ENCODE results near the gene STAC3. TPM values are rescaled to one million over a fixed set of nuclear protein-coding genes. Genes with fewer than 3 reads are reported as not detected.

Gene STAC3
- polyA plus RNA-seq, 1 donor: 4.0 TPM

GRCh38 chr12:57240926-57241401 is 10.0 kb downstream of the STAC3 start:
- H3K36me3 ChIP-seq (ENCODE audit: control insufficient read depth, insufficient read depth, low read length): no peaks in the 10 kb centered on the region
- H3K9me3 ChIP-seq (ENCODE audit: control insufficient read depth, low read depth, low read length): peaks cover 16% of the 10 kb centered on the region
- peak overlapping the region; percentile 42 for H3K4me3 ChIP-seq (ENCODE audit: low read length)
- peaks cover 54% of the 10 kb centered on the region for H3K4me1 ChIP-seq (ENCODE audit: control insufficient read depth, insufficient read depth, low read length)
- WGBS (ENCODE audit: insufficient coverage, low lambda C conversion rate): no CpG with 5 or more reads among the region's 19 CpGs
- H3K27me3 ChIP-seq (ENCODE audit: control insufficient read depth, insufficient read depth, low read length): peaks cover 85% of the 10 kb centered on the region
- H3K27ac ChIP-seq (ENCODE audit: low read length): no peak overlapping the region
- no peak for DNase-seq

DNA sequence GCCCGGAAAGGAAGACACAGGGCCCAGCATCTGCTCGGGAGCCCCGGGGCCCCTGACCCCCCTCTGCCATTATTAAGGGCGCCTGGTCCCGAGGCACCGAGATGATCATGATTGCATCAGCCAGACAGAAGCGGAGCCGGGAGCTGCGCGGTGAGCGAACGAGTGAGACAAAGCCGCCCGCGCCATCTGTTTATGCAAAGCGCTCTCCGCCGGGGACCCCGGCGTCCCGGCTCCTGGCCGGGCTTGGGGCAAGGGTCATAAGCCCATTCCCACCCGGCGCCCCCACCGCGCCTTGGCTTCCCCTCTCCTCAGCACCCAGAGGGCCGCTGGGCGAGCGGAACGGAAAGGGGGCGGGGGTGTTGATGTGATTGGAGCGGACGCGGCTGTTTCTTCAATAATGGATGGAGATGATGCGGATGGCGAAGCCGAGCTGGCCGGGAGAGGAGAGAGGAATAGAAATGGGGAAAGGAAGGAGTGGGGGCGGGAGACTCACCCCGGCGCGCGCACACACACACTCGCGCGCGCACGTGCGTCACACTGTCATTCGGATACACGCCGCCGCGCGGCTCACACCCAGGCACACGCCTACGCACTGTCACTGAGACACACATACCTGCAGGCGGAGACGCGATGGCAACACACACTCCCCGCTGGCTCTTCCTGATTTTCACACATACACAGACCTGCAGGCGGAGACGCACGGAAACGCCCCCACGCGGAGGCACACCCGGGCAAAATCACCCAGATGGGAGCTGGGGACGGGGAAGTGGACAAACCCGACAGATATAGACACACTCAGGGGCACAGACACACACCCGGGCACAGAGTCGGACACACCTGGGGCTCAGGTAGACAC is 10.7 kb downstream of the STAC3 start:
- H3K27ac ChIP-seq (ENCODE audit: low read length): no peak overlapping the region
- peak; percentile 43 to 56 for DNase-seq

DNA sequence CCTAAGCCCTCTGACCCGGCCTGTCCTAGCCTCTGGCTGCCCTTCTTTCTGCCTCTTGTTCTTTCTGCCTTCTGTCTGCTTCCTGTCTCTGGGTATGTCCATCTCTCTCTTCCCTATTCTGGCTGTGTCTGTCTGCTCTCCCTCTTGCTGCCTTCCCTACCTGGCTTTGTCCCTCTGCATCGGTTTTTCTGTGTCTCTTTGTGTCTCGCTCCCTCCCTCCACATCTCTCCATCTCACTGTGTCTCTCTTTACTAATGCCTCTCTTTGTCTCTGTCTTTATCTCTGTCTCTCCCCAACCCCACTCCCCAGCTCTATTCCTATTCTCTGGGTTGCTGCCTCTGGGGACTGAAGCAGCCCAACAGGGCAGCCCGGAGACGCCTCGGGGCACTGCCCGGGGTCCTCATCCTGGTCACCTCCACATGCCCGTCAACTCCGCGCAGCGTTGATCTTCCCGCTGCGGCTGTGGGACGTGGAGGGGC is 11.4 kb downstream of the STAC3 start:
- Histone ChIP-seq H3K4me3 (ENCODE audit: low read length) (peak overlapping the region; percentile 42), H3K27ac (ENCODE audit: low read length) (no peak overlapping the region), H3K9me3 (ENCODE audit: control insufficient read depth, low read depth, low read length) (peaks cover 16% of the 10 kb centered on the region), H3K36me3 (ENCODE audit: control insufficient read depth, insufficient read depth, low read length) (no peaks in the 10 kb centered on the region), H3K27me3 (ENCODE audit: control insufficient read depth, insufficient read depth, low read length) (peaks cover 94% of the 10 kb centered on the region), H3K4me1 (ENCODE audit: control insufficient read depth, insufficient read depth, low read length) (peaks cover 54% of the 10 kb centered on the region)
- no peak for DNase-seq
- 0% methylated on average over 2 of the region's 14 CpGs for WGBS (ENCODE audit: insufficient coverage, low lambda C conversion rate)

More for the DNA sequence above, 10.7 kb downstream of the STAC3 start:
- H3K4me1 ChIP-seq (ENCODE audit: control insufficient read depth, insufficient read depth, low read length): peaks cover 54% of the 10 kb centered on the region
- H3K36me3 ChIP-seq (ENCODE audit: control insufficient read depth, insufficient read depth, low read length): no peaks in the 10 kb centered on the region
- H3K4me3 ChIP-seq (ENCODE audit: low read length): peak overlapping the region; percentile 42
- peaks cover 91% of the 10 kb centered on the region for H3K27me3 ChIP-seq (ENCODE audit: control insufficient read depth, insufficient read depth, low read length)
- no CpG with 5 or more reads among the region's 72 CpGs for WGBS (ENCODE audit: insufficient coverage, low lambda C conversion rate)
- peaks cover 16% of the 10 kb centered on the region for H3K9me3 ChIP-seq (ENCODE audit: control insufficient read depth, low read depth, low read length)

GRCh38 chr12:57238854-57239554 is 12.0 kb downstream of the STAC3 start:
- peak overlapping the region; percentile 30 for H3K4me3 ChIP-seq (ENCODE audit: low read length)
- peaks cover 16% of the 10 kb centered on the region for H3K9me3 ChIP-seq (ENCODE audit: control insufficient read depth, low read depth, low read length)
- DNase-seq: peak; percentile 78 to 80
- H3K27me3 ChIP-seq (ENCODE audit: control insufficient read depth, insufficient read depth, low read length): peaks cover 89% of the 10 kb centered on the region
- peaks cover 54% of the 10 kb centered on the region for H3K4me1 ChIP-seq (ENCODE audit: control insufficient read depth, insufficient read depth, low read length)
- H3K27ac ChIP-seq (ENCODE audit: low read length): no peak overlapping the region
- H3K36me3 ChIP-seq (ENCODE audit: control insufficient read depth, insufficient read depth, low read length): peaks cover 3% of the 10 kb centered on the region
- no CpG with 5 or more reads among the region's 47 CpGs for WGBS (ENCODE audit: insufficient coverage, low lambda C conversion rate)

GRCh38 chr12:57237932-57238853 is 12.8 kb downstream of the STAC3 start:
- peaks cover 81% of the 10 kb centered on the region for H3K27me3 ChIP-seq (ENCODE audit: control insufficient read depth, insufficient read depth, low read length)

GRCh38 chr12:57237596-57237931 is 13.4 kb downstream of the STAC3 start:
- peaks cover 39% of the 10 kb centered on the region for H3K4me1 ChIP-seq (ENCODE audit: control insufficient read depth, insufficient read depth, low read length)
- no CpG with 5 or more reads among the region's 5 CpGs for WGBS (ENCODE audit: insufficient coverage, low lambda C conversion rate)
- H3K27me3 ChIP-seq (ENCODE audit: control insufficient read depth, insufficient read depth, low read length): peaks cover 75% of the 10 kb centered on the region
- no peak overlapping the region for H3K27ac ChIP-seq (ENCODE audit: low read length)
- DNase-seq: no peak
- peaks cover 17% of the 10 kb centered on the region for H3K36me3 ChIP-seq (ENCODE audit: control insufficient read depth, insufficient read depth, low read length)
- H3K9me3 ChIP-seq (ENCODE audit: control insufficient read depth, low read depth, low read length): peaks cover 13% of the 10 kb centered on the region
- H3K4me3 ChIP-seq (ENCODE audit: low read length): no peak overlapping the region

More at GRCh38 chr12:57237932-57238853, 12.8 kb downstream of the STAC3 start:
- Histone ChIP-seq H3K36me3 (ENCODE audit: control insufficient read depth, insufficient read depth, low read length) (peaks cover 11% of the 10 kb centered on the region), H3K4me1 (ENCODE audit: control insufficient read depth, insufficient read depth, low read length) (peaks cover 46% of the 10 kb centered on the region), H3K27ac (ENCODE audit: low read length) (no peak overlapping the region), H3K9me3 (ENCODE audit: control insufficient read depth, low read depth, low read length) (peaks cover 13% of the 10 kb centered on the region), H3K4me3 (ENCODE audit: low read length) (peak overlapping the region; percentile 30)
- no peak for DNase-seq
- no CpG with 5 or more reads among the region's 63 CpGs for WGBS (ENCODE audit: insufficient coverage, low lambda C conversion rate)

- no peak for DNase-seq
- WGBS (ENCODE audit: insufficient coverage, low lambda C conversion rate): no CpG with 5 or more reads among the region's 9 CpGs
Observed at GRCh38 chr12:57236925-57237595, 13.9 kb downstream of the STAC3 start.

GRCh38 chr12:57236201-57236924 is 14.6 kb downstream of the STAC3 start:
- DNase-seq: no peak
- peaks cover 29% of the 10 kb centered on the region for H3K36me3 ChIP-seq (ENCODE audit: control insufficient read depth, insufficient read depth, low read length)
- no CpG with 5 or more reads among the region's 40 CpGs for WGBS (ENCODE audit: insufficient coverage, low lambda C conversion rate)
- peaks cover 13% of the 10 kb centered on the region for H3K9me3 ChIP-seq (ENCODE audit: control insufficient read depth, low read depth, low read length)
- no peak overlapping the region for H3K27ac ChIP-seq (ENCODE audit: low read length)
- H3K4me1 ChIP-seq (ENCODE audit: control insufficient read depth, insufficient read depth, low read length): peaks cover 30% of the 10 kb centered on the region
- peaks cover 63% of the 10 kb centered on the region for H3K27me3 ChIP-seq (ENCODE audit: control insufficient read depth, insufficient read depth, low read length)
- H3K4me3 ChIP-seq (ENCODE audit: low read length): no peak overlapping the region

More at GRCh38 chr12:57236925-57237595, 13.9 kb downstream of the STAC3 start:
- Histone ChIP-seq H3K4me1 (ENCODE audit: control insufficient read depth, insufficient read depth, low read length) (peaks cover 37% of the 10 kb centered on the region), H3K4me3 (ENCODE audit: low read length) (no peak overlapping the region), H3K36me3 (ENCODE audit: control insufficient read depth, insufficient read depth, low read length) (peaks cover 22% of the 10 kb centered on the region), H3K27ac (ENCODE audit: low read length) (no peak overlapping the region), H3K27me3 (ENCODE audit: control insufficient read depth, insufficient read depth, low read length) (peaks cover 70% of the 10 kb centered on the region), H3K9me3 (ENCODE audit: control insufficient read depth, low read depth, low read length) (peaks cover 13% of the 10 kb centered on the region)

- Histone ChIP-seq H3K9me3 (ENCODE audit: control insufficient read depth, low read depth, low read length) (peaks cover 13% of the 10 kb centered on the region), H3K36me3 (ENCODE audit: control insufficient read depth, insufficient read depth, low read length) (peaks cover 33% of the 10 kb centered on the region), H3K27ac (ENCODE audit: low read length) (no peak overlapping the region), H3K27me3 (ENCODE audit: control insufficient read depth, insufficient read depth, low read length) (peaks cover 57% of the 10 kb centered on the region), H3K4me3 (ENCODE audit: low read length) (no peak overlapping the region), H3K4me1 (ENCODE audit: control insufficient read depth, insufficient read depth, low read length) (peaks cover 25% of the 10 kb centered on the region)
- DNase-seq: no peak
- WGBS (ENCODE audit: insufficient coverage, low lambda C conversion rate): no CpG with 5 or more reads among the region's 8 CpGs
Observed at GRCh38 chr12:57235728-57236131, 15.3 kb downstream of the STAC3 start.

All from large intestine (tissue), 3 donors.